GM18502 (cell line): ENCODE measurements around the gene RHBDD1.

Experiments
- ATAC-seq: cut with Tn5 transposase; IDR thresholded peaks from one replicate; pipeline ENCODE4 v1.9.1; 2021; ENCODE audit warnings: mild to moderate bottlenecking; ENCODE audit not compliant: unreplicated experiment, poor library complexity

RHBDD1 gene

DNA sequence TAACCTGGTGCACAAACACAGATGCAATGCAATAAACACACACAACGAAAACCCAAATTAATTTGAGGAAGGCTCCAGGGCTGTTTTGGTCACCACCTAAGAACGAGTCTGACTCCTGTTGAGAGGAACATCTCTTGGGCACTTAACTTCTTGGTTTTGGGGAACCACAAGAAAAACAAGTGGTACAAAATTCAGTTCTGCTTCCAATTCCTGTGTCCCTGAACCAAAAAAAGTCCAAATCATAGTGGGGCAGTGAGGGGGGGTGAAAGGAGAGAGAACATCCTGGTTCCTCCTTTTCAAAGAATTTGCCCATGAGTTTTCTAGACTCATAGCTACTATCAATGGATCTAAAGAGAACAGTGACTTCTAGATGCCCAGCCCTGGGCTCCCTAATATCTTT is 184.6 kb downstream of the RHBDD1 start:
- ATAC-seq, result no peak

DNA sequence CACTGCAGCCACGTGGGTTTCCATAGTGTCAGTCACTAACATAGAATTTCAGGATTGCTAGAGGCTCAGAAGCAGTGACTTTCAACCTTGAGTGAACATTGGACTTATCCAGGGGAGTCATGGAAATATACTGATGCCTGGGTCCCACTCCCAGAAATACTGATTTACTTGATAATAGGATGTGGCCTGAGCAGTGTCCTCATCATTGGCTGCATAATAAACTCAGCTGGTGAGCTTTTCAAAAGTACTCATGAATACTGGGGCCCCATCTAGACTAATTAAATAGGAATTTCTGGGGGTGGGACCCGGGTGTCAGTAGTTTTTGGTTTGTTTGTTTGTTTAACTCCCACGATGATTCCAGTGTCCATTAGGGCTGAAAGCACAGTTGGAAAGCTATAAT is 186.8 kb downstream of the RHBDD1 start:
- no peak for ATAC-seq

DNA sequence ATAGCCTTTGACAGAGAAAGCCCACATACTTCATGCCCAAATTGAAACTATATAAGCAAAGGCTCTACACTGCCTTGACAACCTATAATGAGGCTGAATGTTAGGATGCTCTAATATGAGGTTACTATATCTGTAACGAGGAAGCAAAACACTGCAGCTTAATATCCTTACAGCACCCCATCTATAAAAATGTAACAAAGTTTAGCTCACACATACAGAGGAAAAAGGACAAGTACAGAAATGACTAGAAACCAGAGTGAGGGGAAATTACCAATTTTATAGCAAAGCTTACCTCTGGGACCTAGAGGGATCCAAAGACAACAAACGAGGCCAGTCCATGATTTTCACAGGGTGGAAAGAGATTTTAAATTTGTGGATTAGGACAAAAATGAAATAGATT is 189.7 kb downstream of the RHBDD1 start:
- ATAC-seq, result peak; percentile 73

DNA sequence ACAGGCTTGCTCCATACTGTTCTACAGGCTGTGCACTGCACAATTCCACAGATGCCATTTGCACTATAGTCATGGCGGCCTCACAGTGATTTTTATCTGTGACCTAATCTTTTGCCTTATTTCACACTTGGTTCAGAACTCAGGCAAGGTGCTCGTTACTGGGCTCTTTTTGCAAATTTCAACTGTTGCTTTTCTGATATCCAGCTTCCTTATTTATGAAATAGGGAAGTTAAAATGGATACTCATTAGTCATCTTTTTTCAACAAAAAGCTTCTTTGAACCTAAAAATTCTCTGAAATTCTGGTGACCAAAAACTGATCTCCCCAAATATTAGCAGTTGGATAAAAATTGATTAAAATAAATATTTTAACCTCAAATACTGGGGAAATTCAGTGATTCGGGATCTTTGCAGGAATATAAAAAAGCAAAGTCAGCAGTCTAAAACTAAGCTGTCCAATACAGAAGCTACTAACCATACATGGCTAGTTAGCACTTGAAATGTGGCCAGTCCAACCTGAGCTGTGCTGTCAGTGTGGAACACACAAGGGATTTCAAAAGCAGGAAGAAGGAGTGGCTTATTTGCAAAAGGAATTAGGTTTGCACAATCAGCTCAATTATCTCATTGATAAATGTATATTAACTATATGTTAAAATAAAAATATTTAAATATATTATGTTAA is 193.7 kb downstream of the RHBDD1 start:
- no peak for ATAC-seq

DNA sequence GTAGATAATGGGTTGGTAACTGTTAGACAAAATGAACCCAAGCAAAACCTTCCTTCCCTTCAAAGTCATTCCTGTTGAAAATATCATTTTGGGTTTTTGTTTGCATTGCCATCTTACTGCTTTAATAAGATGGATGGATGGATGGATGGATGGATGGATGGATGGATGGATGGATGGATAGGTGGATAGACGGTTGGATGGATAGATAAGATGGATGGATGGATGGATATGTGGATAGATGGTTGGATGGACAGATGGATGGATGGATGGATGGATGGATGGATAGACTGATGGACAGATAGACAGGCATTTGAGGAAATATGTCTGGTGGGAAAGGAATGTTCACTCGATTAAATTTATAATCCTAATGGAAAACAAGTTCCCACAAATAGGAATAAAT is 194.9 kb downstream of the RHBDD1 start:
- ATAC-seq, result no peak

DNA sequence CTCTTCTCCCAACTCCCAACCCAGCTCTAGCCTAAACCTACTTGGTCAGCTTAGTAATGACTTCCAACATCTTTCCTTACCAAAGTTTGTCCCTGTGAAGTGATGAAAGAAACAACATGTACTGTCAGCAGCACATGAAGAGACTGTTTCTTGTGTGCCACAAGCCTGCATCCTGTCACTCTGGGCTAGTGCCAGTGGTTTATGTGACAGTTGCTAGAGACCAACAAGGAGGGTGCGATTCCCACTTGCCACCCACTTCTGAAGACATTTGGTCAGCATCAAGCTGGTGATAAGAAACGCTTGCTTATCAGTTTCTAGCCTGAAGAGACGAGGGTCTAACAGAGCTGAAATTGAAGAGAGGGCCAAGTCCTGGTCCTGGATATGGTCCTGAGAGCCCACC is 195.5 kb downstream of the RHBDD1 start:
- no peak for ATAC-seq

DNA sequence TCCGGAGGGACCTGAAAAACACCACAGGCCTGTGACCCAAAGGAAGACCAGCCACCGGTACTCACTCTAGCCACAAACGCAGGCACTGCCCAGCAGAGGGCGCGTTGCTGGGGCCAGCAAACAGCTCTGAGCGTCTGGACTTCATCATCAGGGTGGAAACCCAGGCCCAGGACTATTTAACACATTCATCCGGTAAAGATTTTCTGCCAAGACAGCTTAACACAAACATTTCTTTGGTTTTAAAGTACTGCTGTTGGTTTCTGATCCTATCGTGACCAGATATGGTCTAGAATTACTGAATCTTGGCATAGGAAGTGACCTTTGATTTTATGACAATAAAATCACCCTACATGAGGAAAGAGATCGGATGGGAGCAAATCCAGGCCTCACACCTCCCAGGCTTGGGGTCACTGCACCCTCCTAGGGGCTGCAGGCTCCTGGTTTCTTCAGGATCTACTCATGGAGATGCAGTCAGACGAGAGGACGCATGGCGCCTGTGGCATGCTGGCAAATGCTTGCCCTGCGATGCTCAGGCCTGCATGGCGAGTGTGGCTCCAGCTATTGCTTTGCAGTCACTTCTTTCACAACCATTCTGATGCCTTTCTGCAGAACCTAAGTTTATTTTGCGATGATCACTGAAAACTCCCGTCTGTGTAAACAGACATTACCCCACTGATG is 197.8 kb downstream of the RHBDD1 start:
- ATAC-seq, result peak; percentile 93

DNA sequence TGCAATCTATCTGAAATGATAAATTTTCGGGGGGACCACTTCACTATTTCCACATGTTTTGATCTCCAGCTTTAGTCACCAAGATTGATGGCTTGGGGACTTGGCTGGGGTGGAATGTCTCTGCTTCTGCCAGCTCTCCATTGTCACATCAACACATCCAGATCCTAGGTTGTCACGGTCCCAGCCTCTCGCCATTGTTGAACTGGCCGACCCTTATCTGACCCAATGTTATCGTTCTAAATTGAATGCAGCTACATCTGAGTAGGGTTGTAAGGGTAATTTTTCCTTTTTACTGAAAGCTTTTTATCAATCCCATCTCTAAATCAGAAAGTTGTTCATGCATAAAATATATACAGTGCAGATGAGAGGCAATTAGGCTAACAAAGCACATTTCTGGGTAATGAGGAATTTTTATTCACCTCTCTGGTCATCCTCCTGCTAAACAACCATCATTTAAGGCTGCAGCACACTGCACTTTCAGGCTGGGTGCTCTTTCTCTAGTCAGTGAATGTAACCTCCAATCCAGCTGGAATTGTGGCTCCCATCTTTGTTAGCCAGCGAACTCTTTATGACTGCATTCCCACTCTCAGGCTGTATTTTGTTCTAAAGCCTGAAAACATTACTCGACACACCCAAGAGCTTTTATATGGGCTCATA is 200.0 kb downstream of the RHBDD1 start:
- ATAC-seq, result no peak

DNA sequence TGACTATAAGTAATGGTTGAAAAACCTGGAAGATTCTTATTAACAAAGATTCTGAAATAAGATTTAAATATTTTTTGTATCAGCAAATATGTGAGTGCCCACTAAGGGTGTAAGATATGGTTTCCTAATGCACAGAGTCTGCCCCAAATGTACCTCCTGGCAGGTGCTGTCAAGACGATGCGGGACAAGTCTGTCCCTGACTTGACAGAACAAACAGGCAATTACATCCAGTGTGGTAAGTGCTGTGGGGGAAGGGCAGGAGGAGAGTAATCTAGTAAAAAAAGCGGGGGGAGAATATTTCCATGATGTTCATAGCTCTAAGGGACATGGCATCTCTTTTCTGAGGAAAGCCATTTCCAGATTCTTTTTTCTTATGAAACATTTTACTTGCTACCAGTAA is 200.7 kb downstream of the RHBDD1 start:
- no peak for ATAC-seq

DNA sequence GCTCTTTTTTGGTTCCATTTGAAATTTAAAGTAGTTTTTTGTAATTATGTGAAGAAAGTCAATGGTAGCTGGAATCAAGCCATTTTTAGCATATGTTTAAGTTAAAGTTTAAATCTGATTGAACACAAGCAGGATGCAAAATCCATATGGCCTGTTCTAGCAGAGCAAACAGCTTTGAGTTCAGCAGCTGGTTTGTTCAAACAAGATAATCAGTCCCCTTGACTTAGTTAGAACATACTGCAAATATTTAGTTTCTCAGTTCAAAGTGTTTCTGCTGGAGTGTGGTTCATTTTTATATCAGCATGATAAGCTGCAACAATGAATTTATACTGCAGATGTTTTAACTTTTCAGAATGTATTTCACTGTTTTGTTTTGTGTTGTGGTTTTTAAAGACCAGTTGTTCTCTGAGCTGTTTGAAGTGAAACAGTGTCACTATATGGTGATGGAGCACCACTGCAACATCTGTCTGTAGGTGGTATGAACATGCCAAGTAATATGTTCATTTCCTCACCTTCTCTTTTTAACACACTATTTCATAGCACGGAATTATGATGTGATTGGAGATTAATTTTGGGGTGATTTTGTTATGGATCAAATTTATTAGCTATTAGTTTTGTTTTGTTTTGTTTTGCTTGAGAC is 202.8 kb downstream of the RHBDD1 start:
- ATAC-seq, result no peak

DNA sequence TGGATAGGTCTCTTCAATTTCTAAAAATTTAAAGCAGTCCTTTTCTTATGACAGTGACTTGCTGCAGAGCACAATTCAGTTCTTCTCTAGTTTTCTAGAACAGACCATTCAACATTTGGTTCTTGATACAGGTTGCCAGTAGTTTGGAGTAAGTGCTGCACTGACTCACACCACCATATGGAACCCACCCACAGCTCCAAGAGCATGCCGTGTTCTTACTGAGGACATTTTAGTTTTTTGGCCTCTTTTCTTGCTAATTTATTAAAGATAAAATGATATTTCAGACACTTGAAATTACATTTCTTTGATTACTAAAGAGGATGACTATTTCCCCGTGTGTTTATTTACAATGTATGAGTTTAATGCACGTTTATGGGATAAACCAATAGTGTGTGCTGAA is 208.1 kb downstream of the RHBDD1 start:
- ATAC-seq, result no peak
